Rectal smooth muscle tissue (tissue), 1 donor: ENCODE data around the gene VPS52.
"Not testable (repeated sequence)": the region's sequence is repeated elsewhere in the genome, so short reads cannot be mapped to it uniquely, and the experiment has no call there.

ENCODE experiments used
- H3K27ac ChIP-seq: one replicate; pipeline ENCODE4 v1.7.0; 2013; ENCODE audit warnings: low read depth, low read length, inconsistent platforms
- H3K27me3 ChIP-seq: one replicate; pipeline ENCODE4 v1.7.0; 2013; ENCODE audit warnings: low read length; ENCODE audit not compliant: control insufficient read depth, insufficient read depth
- H3K36me3 ChIP-seq: one replicate; pipeline ENCODE4 v1.7.0; 2013; ENCODE audit warnings: low read length; ENCODE audit not compliant: control insufficient read depth, insufficient read depth
- H3K4me1 ChIP-seq: one replicate; pipeline ENCODE4 v1.7.0; 2013; ENCODE audit warnings: low read length; ENCODE audit not compliant: control insufficient read depth, insufficient read depth
- H3K4me3 ChIP-seq: one replicate; pipeline ENCODE4 v1.7.0; 2013; ENCODE audit warnings: low read length
- H3K9ac ChIP-seq: one replicate; pipeline ENCODE4 v1.7.0; 2013; ENCODE audit warnings: low read length

Gene VPS52

DNA sequence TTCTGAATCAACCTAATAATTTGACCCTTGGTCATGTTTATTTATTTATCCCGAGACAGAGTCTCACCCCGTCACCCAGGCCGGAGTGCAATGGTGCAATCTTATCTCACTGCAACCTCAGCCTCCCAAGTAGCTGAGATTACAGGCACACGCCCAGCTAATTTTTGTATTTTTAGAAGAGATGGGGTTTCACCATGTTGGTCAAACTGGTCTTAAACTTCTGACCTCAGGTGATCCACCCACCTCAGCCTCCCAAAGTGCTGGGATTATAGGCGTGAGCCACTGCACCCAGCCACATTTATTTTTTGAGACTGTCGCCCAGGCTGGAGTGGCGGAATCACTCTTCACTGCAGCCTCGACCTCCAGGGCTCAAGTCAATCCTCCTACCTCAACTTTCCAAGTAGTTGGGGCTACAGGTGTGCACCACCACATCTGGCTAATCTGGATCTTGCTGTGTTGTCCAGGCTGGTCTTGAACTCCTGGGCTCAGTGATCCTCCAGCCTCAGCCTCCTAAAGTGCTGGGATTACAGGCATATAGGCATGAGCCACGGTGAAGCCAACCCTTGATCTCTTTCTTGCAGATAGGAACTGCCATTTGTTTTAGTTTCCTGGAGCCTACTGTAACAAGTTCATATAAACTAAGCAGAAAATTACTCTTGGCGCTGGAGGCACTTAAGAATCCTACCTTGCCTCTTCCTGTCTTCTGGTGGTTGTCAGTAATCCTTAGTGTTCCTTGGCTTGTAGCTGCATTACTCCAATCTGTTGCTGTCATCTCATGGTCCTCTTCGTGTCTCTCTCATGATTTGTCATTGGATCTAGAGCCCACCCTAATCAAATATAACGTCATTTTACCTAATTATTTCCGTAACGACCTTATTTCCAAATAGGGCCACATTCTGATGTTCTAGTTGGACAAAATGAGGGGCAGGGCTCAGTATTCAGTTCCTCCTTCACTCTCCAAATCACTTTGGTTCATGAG lies 2.5 kb upstream of the VPS52 start:
- Histone ChIP-seq H3K4me3 (peak overlapping the region; percentile 6), H3K27me3 (no peaks in the 10 kb centered on the region), H3K27ac (no peak overlapping the region), H3K36me3 (peaks cover 23% of the 10 kb centered on the region), H3K4me1 (peaks cover 31% of the 10 kb centered on the region), H3K9ac (no peak overlapping the region)

DNA sequence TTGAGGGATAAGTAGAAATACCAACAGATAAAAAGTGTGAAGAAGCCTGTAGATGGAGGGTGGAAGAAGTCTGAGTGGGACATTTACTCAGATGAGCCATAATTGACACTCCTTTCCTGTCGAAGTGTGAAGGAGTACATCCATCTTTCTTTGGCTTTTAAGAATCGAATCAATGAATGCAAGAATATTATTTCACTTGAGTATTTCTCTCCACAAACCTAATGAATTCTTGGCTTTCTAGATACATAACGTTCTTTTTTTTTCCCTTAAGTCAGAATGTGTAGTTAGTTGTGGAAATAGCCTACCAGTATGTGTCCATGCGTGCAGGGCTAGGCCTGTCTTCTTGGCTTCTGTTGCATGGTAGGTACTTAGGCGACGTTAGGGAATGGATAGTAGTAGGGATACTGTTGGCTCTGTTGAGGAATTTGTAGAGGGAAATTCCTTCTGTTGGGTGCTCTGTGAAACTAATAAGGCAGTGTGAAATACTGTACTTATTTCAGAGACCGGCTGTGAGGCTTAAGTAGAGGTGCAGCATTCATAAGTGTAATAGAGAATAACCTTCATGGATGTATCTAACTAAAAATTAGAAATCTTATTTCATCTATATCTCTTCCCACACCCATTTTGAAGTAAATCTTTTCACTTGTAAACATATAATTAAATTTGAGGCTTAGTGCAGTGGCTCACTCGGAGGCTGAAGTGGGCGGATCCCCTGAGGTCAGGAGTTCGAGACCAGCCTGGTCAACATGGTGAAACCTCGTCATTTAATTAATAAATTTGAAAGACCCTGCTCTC lies 1.6 kb upstream of the VPS52 start:
- Histone ChIP-seq H3K9ac (peak overlapping the region; percentile 45), H3K4me3 (peak overlapping the region; percentile 84), H3K4me1 (peaks cover 31% of the 10 kb centered on the region), H3K27me3 (no peaks in the 10 kb centered on the region), H3K36me3 (peaks cover 18% of the 10 kb centered on the region), H3K27ac (no peak overlapping the region)

DNA sequence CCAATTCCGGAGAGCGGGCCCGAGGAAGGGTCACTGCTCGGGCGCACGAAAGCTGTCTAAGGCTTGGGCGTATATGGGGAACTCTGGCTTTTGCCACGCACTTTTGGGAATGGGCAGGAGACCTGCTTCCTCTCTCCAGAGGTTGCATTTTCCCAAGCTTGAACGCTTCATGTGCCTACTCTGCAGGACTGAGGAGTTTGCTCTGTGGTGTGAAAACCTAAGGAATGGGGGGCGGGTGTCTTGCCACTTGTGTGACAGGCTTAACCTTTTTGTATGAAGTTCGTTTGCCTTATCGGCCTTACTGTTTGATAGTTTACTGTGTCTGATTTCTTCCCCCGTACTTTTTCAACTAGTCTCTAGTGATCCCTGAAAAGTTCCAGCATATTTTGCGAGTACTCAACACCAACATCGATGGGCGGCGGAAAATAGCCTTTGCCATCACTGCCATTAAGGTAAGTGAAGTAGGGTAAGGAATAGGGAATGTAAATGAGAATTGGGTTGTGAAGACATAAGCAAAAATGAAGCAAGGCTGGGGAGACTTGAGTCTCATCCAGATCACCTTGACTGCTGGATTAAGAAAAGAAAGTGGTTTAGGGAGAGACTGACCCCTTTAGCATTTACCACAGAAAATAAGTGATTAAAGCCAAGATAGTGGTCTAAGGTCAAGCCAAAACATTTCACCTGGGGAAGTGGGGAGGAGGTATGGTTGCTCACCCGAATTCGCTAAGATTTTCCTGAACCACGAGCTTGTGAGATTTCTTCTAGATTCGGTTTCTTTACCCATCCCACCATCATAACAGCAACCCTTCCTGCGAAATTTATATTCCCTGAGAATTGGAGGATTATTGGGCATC lies 826 bp upstream of the VPS52 start:
- Histone ChIP-seq H3K4me1 (peaks cover 28% of the 10 kb centered on the region), H3K36me3 (peaks cover 23% of the 10 kb centered on the region), H3K27ac (peak overlapping the region; percentile 85), H3K9ac (peak overlapping the region; percentile 85), H3K27me3 (no peaks in the 10 kb centered on the region), H3K4me3 (peak overlapping the region; percentile 84)

GRCh38 chr6:33271117-33271467 lies 584 bp downstream of the VPS52 start:
- Histone ChIP-seq H3K36me3 (peaks cover 35% of the 10 kb centered on the region), H3K9ac (peak overlapping the region; percentile 77), H3K27me3 (no peaks in the 10 kb centered on the region), H3K27ac (peak overlapping the region; percentile 96), H3K4me3 (peak overlapping the region; percentile 84), H3K4me1 (peaks cover 21% of the 10 kb centered on the region)

- Histone ChIP-seq H3K4me1 (no peaks in the 10 kb centered on the region), H3K36me3 (peaks cover 37% of the 10 kb centered on the region), H3K4me3 (no peak overlapping the region)
These were observed 7.7 kb downstream of the VPS52 start for GRCh38 chr6:33264015-33264414.

GRCh38 chr6:33262490-33262889 lies 9.2 kb downstream of the VPS52 start:
- peaks cover 35% of the 10 kb centered on the region for H3K36me3 ChIP-seq
- not testable (repeated sequence) for H3K4me3 ChIP-seq, H3K4me1 ChIP-seq, H3K27me3 ChIP-seq, H3K27ac ChIP-seq, H3K9ac ChIP-seq

More at GRCh38 chr6:33264015-33264414, 7.7 kb downstream of the VPS52 start:
- no peak overlapping the region for H3K27ac ChIP-seq
- no peak overlapping the region for H3K9ac ChIP-seq
- no peaks in the 10 kb centered on the region for H3K27me3 ChIP-seq

DNA sequence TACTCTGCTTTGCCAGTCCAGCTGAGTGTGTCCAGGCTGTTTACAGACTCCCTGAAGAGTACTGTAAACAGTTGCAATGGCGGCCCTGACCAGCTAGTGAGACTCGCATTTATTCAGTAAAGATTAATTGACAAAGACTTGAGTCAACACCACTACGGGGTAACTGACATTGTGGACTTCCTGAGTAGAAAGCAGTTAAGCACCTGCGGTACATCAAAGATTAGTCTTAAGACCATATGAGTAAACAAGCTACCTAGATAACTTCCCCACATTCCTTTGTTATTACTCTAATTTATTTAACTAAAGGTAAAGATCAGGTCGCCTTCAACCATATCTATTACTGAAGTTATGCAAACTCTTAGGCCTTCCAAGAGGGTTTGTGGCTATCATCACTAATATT lies 12.6 kb downstream of the VPS52 start:
- no peak overlapping the region for H3K4me3 ChIP-seq
- H3K36me3 ChIP-seq, result peaks cover 16% of the 10 kb centered on the region
- H3K27ac ChIP-seq, result no peak overlapping the region

DNA sequence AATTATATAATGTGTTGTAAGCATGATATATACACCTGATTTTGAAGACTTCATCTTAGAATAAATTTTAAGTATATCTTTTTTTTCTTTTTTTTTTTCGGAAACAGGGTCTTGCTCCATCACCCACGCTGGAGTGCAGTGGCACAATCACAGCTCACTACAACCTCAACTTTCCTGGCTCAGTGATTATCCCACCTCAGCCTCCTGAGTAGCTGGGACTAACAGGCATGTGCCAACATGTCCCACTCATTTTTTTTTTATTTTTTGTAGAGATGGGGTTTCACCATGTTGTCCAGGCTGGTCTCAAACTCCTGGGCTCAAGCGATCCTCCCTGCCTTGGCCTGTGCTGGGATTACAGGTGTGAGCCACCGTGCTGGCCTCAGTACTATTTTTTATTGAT lies 17.1 kb downstream of the VPS52 start:
- H3K4me3 ChIP-seq, result no peak overlapping the region
- H3K4me1 ChIP-seq, result peaks cover 5% of the 10 kb centered on the region
- H3K36me3 ChIP-seq, result peaks cover 4% of the 10 kb centered on the region
- H3K27ac ChIP-seq, result no peak overlapping the region
- no peaks in the 10 kb centered on the region for H3K27me3 ChIP-seq
- no peak overlapping the region for H3K9ac ChIP-seq

More for the DNA sequence above, 12.6 kb downstream of the VPS52 start:
- H3K4me1 ChIP-seq, result no peaks in the 10 kb centered on the region
- H3K27me3 ChIP-seq, result no peaks in the 10 kb centered on the region
- no peak overlapping the region for H3K9ac ChIP-seq

GRCh38 chr6:33252759-33253158 lies 18.9 kb downstream of the VPS52 start:
- peaks cover 12% of the 10 kb centered on the region for H3K4me1 ChIP-seq
- H3K27ac ChIP-seq, result no peak overlapping the region

DNA sequence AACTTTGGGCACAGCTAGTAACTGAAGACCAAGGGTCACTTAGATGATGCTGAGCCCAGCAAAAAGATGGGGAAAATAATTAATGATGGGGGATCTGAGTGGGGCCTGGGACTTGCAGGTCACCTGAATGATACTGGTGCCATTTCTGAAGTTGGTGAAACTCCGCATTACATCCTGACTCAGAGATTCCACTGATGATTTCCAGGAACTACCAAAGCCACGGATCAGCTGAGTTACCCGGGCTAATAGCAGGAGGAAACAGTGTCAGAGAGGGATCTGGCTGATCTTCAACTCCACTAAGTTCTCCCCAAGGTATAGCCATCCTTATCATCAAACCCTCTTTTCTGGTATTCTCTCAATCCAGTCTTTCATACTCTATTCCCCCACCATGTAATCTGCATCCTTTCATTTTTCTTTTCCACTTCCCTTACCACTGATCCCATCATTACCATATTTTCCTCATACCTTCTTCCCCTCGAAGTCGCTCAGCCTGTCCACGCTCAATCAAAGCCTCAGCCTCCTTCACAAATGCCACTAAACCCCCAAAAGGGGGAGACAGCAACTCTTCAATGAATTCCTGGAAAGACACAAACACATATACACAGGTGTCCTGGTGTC lies 20.2 kb downstream of the VPS52 start:
- Histone ChIP-seq H3K9ac (no peak overlapping the region), H3K27ac (no peak overlapping the region), H3K36me3 (no peaks in the 10 kb centered on the region), H3K27me3 (no peaks in the 10 kb centered on the region), H3K4me1 (peaks cover 12% of the 10 kb centered on the region), H3K4me3 (no peak overlapping the region)

More at GRCh38 chr6:33252759-33253158, 18.9 kb downstream of the VPS52 start:
- Histone ChIP-seq H3K36me3 (peaks cover 2% of the 10 kb centered on the region), H3K27me3 (no peaks in the 10 kb centered on the region), H3K4me3 (no peak overlapping the region), H3K9ac (no peak overlapping the region)

GRCh38 chr6:33250731-33251130 lies 20.9 kb downstream of the VPS52 start:
- peaks cover 12% of the 10 kb centered on the region for H3K4me1 ChIP-seq
- no peaks in the 10 kb centered on the region for H3K27me3 ChIP-seq
- H3K4me3 ChIP-seq, result no peak overlapping the region
- no peak overlapping the region for H3K27ac ChIP-seq
- H3K36me3 ChIP-seq, result no peaks in the 10 kb centered on the region
- H3K9ac ChIP-seq, result no peak overlapping the region
